ENCODE results near the gene HSDL1. TPM values are rescaled to one million over a fixed set of nuclear protein-coding genes. Genes with fewer than 3 reads are reported as not detected.
A peak's percentile ranks its signal among the peaks of the same experiment; 100 is the strongest.

The HSDL1 gene
- polyA plus RNA-seq, 1 donor from 2014 or later: 217 TPM

GRCh38 chr16:84090211-84090610 lies 54.8 kb downstream of the HSDL1 start:
- H3K27ac ChIP-seq (ENCODE audit: low read length): no peak overlapping the region
- no peak overlapping the region for H3K4me2 ChIP-seq (ENCODE audit: low read length)
- H3K9me2 ChIP-seq (ENCODE audit: insufficient read depth, low read length): no peaks in the 10 kb centered on the region
- H3K9me3 ChIP-seq (ENCODE audit: low read length): no peaks in the 10 kb centered on the region
- H3K36me3 ChIP-seq (ENCODE audit: insufficient read depth, low read length): peaks cover 6% of the 10 kb centered on the region
- H3K79me2 ChIP-seq (replicated peaks; ENCODE audit: insufficient read depth, low read length): no peaks in the 10 kb centered on the region
- no peaks in the 10 kb centered on the region for H4K20me1 ChIP-seq (ENCODE audit: insufficient read depth)
- H3F3A ChIP-seq (ENCODE audit: insufficient read depth, low read length, poor library complexity, severe bottlenecking): no peaks in the 10 kb centered on the region
- H3K9ac ChIP-seq (ENCODE audit: low read length): no peak overlapping the region
- H2AFZ ChIP-seq (ENCODE audit: low read depth, low read length): no peak overlapping the region
- no peaks in the 10 kb centered on the region for H3K27me3 ChIP-seq (ENCODE audit: insufficient read depth, low read depth, low read length)
- TF ChIP-seq RAD21 (conservative IDR thresholded peaks at IDR 0.05) (no peak), CTCF (IDR thresholded peaks at IDR 0.05; ENCODE audit: poor library complexity, severe bottlenecking) (no peak), MXI1 (conservative IDR thresholded peaks at IDR 0.05; ENCODE audit: poor library complexity, severe bottlenecking) (no peak), SMC3 (conservative IDR thresholded peaks at IDR 0.05; ENCODE audit: poor library complexity) (no peak), TAF1 (IDR thresholded peaks at IDR 0.05; ENCODE audit: low read depth) (no peak), REST (IDR thresholded peaks at IDR 0.05; ENCODE audit: borderline replicate concordance) (no peak), EZH2 (IDR thresholded peaks at IDR 0.05; ENCODE audit: borderline replicate concordance, insufficient read depth, low read length, poor library complexity, severe bottlenecking) (no peak), POLR2AphosphoS5 (IDR thresholded peaks at IDR 0.05) (no peak), EP300 (conservative IDR thresholded peaks at IDR 0.05; ENCODE audit: poor library complexity, severe bottlenecking) (no peak)
- H3K4me3 ChIP-seq (ENCODE audit: low read length): no peak overlapping the region

- Histone ChIP-seq H3K9me2 (ENCODE audit: insufficient read depth, low read length) (no peaks in the 10 kb centered on the region), H2AFZ (ENCODE audit: low read depth, low read length) (no peak overlapping the region), H3K4me3 (ENCODE audit: low read length) (no peak overlapping the region), H3K27ac (ENCODE audit: low read length) (no peak overlapping the region), H3K36me3 (ENCODE audit: insufficient read depth, low read length) (no peaks in the 10 kb centered on the region), H3K27me3 (ENCODE audit: insufficient read depth, low read depth, low read length) (no peaks in the 10 kb centered on the region), H3K4me2 (ENCODE audit: low read length) (no peak overlapping the region), H3K79me2 (replicated peaks; ENCODE audit: insufficient read depth, low read length) (no peaks in the 10 kb centered on the region), H3K9ac (ENCODE audit: low read length) (no peak overlapping the region), H3K9me3 (ENCODE audit: low read length) (no peaks in the 10 kb centered on the region), H3F3A (ENCODE audit: insufficient read depth, low read length, poor library complexity, severe bottlenecking) (no peaks in the 10 kb centered on the region), H4K20me1 (ENCODE audit: insufficient read depth) (no peaks in the 10 kb centered on the region)
- TF ChIP-seq SMC3 (conservative IDR thresholded peaks at IDR 0.05; ENCODE audit: poor library complexity) (peak; percentile 40), REST (IDR thresholded peaks at IDR 0.05; ENCODE audit: borderline replicate concordance) (no peak)
These were observed 56.1 kb downstream of the HSDL1 start for GRCh38 chr16:84088695-84089395.
